NCI-H2081 (cell line): Measurements from ENCODE around the gene FYN.

Experiments used
- DNase-seq, 2 experiments: peaks; one replicate each; lab custom pipeline; 2025; lab: John Stamatoyannopoulos, UW

The FYN gene

GRCh38 chr6:111625461-111626391 is 247.5 kb downstream of the FYN start:
- peak in 1 of 2 experiments; percentile 5 for DNase-seq

GRCh38 chr6:111625099-111625416 is 248.2 kb downstream of the FYN start:
- no peak for DNase-seq

GRCh38 chr6:111624401-111625098 is 248.7 kb downstream of the FYN start:
- no peak for DNase-seq

- DNase-seq = no peak
Observed at GRCh38 chr6:111623046-111623718, 250.1 kb downstream of the FYN start.

GRCh38 chr6:111620169-111620568 is 253.1 kb downstream of the FYN start:
- DNase-seq = no peak

- DNase-seq = no peak
Observed at GRCh38 chr6:111618407-111618806, 254.8 kb downstream of the FYN start.

GRCh38 chr6:111617149-111617548 is 256.1 kb downstream of the FYN start:
- DNase-seq = no peak

GRCh38 chr6:111615916-111616612 is 257.2 kb downstream of the FYN start:
- DNase-seq = no peak

GRCh38 chr6:111614833-111615582 is 258.2 kb downstream of the FYN start:
- DNase-seq = no peak

- no peak for DNase-seq
Observed at GRCh38 chr6:111612379-111612778, 260.9 kb downstream of the FYN start.

GRCh38 chr6:111610548-111611172 is 262.6 kb downstream of the FYN start:
- no peak for DNase-seq
